ENCODE data around the gene SNX5. TPM values are rescaled to one million over a fixed set of nuclear protein-coding genes. Genes with fewer than 3 reads are reported as not detected.

The SNX5 gene
- total and polyA plus RNA-seq, 9 of the 15 experiments (the other 6 are each of a cell fraction or from before 2014, with no cell fraction given), result 53.5 to 276 (median 160) TPM

DNA sequence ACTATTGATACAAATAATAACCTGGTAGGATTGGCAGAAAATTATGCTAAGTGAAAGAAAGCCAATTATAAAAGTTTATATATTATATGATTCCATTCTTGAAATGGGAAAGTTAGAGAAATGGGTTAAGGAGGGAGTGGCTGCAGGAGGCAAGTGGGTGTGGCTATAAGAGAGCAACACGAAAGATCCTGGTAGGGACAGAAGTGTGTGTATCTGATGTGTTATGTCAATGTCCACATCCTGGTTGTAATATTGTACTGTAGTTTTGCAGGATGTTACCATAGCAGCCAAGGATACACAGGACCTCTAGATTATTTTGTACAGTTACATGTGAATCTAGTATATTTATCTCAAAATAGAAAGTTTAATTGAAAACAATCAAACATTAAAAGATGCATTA, 46.8 kb downstream of the SNX5 start:
- Histone ChIP-seq H3K9ac (ENCODE audit: insufficient read depth in 1 of 2, low read depth in 2 of 2, low read length in 2 of 2) (no peak overlapping the region), H3K9me3 (replicated peaks; ENCODE audit: control insufficient read depth, insufficient read depth, low read depth, low read length) (no peaks in the 10 kb centered on the region), H3K27ac (ENCODE audit: extremely low read depth, low read depth, low read length) (no peak overlapping the region), H3K36me3 (ENCODE audit: control insufficient read depth, insufficient read depth, low read length) (no peaks in the 10 kb centered on the region), H2AFZ (ENCODE audit: low read depth, low read length) (no peak overlapping the region), H3K4me3 (no peak overlapping the region), H3K27me3 (ENCODE audit: control insufficient read depth in 2 of 2, insufficient read depth in 2 of 2, low read length in 2 of 2) (no peaks in the 10 kb centered on the region), H3K4me1 (replicated peaks in 1 of 2; ENCODE audit: control insufficient read depth in 2 of 2, insufficient read depth in 2 of 2, low read length in 2 of 2) (peaks cover 4 to 14% of the 10 kb centered on the region in 2 experiments; a peak in 3 of 5 replicates), H4K20me1 (replicated peaks; ENCODE audit: control insufficient read depth, insufficient read depth, low read length) (peaks cover 5% of the 10 kb centered on the region; the same call in 1 of the 2 replicates), H3K9me1 (ENCODE audit: control insufficient read depth, insufficient read depth, low read length) (no peaks in the 10 kb centered on the region), H3K4me2 (ENCODE audit: insufficient read depth, low read length) (no peak overlapping the region), H3K79me2 (ENCODE audit: control insufficient read depth, insufficient read depth, low read length) (no peaks in the 10 kb centered on the region)
- 0% methylated on average over 1 of the region's 1 CpG for WGBS (ENCODE audit: insufficient coverage, low coverage, missing lambda C conversion rate)
- intact Hi-C loops (cut with micrococcal nuclease) (no loop called here), in situ Hi-C loops (cut with MboI) (no loop called here)
- no peak for DNase-seq (ENCODE audit: extremely low read depth in 1 of 4, low spot score in 3 of 4)
- ATAC-seq, result 0 out of 3 replicates have a peak, but pooled peaks have one; percentile 46
- POLR2A ChIA-PET, result interaction anchor here (0.8 to 1.0 kb wide), 2 partner anchors 37 to 47 kb away, joined by 3 read pairs; partner anchors contain the start of genes MGME1 and SNX5
- CTCF ChIA-PET (ENCODE audit: low intra/inter-chr PET ratio), result no interaction called here
- TF ChIP-seq NUFIP1 (IDR thresholded peaks at IDR 0.05; ENCODE audit: partially characterized antibody) (no peak), ZNF444 (CRISPR knock-in tag; IDR thresholded peaks at IDR 0.05) (no peak)
- no TSS peak for BruUV-seq (replicated peaks)
- no peak for FAIRE-seq

DNA sequence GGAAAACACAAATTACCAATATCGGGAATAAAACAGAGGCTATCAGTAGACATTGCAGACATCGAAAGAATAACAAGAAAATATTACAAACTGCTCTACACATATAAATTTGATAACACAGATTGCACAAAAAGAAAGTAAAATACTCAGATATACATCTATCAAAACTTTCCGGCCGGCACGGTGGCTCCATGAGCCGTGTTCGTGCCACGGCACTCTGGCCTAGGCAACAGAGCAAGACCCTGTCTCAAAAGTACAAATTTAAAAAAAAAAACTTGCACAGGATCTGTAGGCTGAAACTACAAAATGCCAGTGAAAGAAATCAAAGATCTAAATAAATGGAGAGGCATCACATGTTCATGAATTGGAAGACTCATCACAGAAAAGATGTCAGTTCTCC, 49.4 kb downstream of the SNX5 start:
- no peak for TF ChIP-seq L3MBTL2 (IDR thresholded peaks at IDR 0.05)
- TF ChIP-seq, protein P1, sequence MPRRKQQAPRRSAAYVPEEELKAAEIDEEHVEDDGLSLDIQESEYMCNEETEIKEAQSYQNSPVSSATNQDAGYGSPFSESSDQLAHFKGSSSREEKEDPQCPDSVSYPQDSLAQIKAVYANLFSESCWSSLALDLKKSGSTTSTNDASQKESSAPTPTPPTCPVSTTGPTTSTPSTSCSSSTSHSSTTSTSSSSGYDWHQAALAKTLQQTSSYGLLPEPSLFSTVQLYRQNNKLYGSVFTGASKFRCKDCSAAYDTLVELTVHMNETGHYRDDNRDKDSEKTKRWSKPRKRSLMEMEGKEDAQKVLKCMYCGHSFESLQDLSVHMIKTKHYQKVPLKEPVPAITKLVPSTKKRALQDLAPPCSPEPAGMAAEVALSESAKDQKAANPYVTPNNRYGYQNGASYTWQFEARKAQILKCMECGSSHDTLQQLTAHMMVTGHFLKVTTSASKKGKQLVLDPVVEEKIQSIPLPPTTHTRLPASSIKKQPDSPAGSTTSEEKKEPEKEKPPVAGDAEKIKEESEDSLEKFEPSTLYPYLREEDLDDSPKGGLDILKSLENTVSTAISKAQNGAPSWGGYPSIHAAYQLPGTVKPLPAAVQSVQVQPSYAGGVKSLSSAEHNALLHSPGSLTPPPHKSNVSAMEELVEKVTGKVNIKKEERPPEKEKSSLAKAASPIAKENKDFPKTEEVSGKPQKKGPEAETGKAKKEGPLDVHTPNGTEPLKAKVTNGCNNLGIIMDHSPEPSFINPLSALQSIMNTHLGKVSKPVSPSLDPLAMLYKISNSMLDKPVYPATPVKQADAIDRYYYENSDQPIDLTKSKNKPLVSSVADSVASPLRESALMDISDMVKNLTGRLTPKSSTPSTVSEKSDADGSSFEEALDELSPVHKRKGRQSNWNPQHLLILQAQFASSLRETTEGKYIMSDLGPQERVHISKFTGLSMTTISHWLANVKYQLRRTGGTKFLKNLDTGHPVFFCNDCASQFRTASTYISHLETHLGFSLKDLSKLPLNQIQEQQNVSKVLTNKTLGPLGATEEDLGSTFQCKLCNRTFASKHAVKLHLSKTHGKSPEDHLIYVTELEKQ (CRISPR knock-in tag; IDR thresholded peaks at IDR 0.05), result no peak
- no peaks in the 10 kb centered on the region for H3K36me3 ChIP-seq (ENCODE audit: control insufficient read depth, insufficient read depth, low read length)
- no peak overlapping the region for H3K4me3 ChIP-seq
- no peaks in the 10 kb centered on the region for H4K20me1 ChIP-seq (replicated peaks; ENCODE audit: control insufficient read depth, insufficient read depth, low read length)
- 44% methylated on average over 3 of the region's 8 CpGs for WGBS (ENCODE audit: insufficient coverage, low coverage, missing lambda C conversion rate)
- no peaks in the 10 kb centered on the region for H3K27me3 ChIP-seq (ENCODE audit: control insufficient read depth in 2 of 2, insufficient read depth in 2 of 2, low read length in 2 of 2)
- no peak overlapping the region for H2AFZ ChIP-seq (ENCODE audit: low read depth, low read length)
- no peaks in the 10 kb centered on the region for H3K9me3 ChIP-seq (replicated peaks; ENCODE audit: control insufficient read depth, insufficient read depth, low read depth, low read length)
- intact Hi-C loops (cut with micrococcal nuclease) (no loop called here), in situ Hi-C loops (cut with MboI) (no loop called here)
- ATAC-seq, result no peak
- H3K4me2 ChIP-seq (ENCODE audit: insufficient read depth, low read length), result no peak overlapping the region
- H3K27ac ChIP-seq (ENCODE audit: extremely low read depth, low read depth, low read length), result no peak overlapping the region
- no peak overlapping the region for H3K9ac ChIP-seq (ENCODE audit: insufficient read depth in 1 of 2, low read depth in 2 of 2, low read length in 2 of 2)
- no peak for FAIRE-seq
- ChIA-PET CTCF (ENCODE audit: low intra/inter-chr PET ratio) (no interaction called here), POLR2A (no interaction called here)
- H3K79me2 ChIP-seq (ENCODE audit: control insufficient read depth, insufficient read depth, low read length), result no peaks in the 10 kb centered on the region
- no peaks in the 10 kb centered on the region; a peak in 1 of 5 replicates for H3K4me1 ChIP-seq (replicated peaks in 1 of 2; ENCODE audit: control insufficient read depth in 2 of 2, insufficient read depth in 2 of 2, low read length in 2 of 2)
- no TSS peak for BruUV-seq (replicated peaks)
- H3K9me1 ChIP-seq (ENCODE audit: control insufficient read depth, insufficient read depth, low read length), result no peaks in the 10 kb centered on the region
- no peak for DNase-seq (ENCODE audit: extremely low read depth in 1 of 4, low spot score in 3 of 4)

Measured in K562 (cell line).